GM13977 (cell line): ENCODE results near the gene CCDC51.

Experiments used
- DNase-seq: peaks from one replicate; pipeline ENCODE4 v3.0.0; 2012; ENCODE audit warnings: low spot score
- in situ Hi-C: fragments of 300-500 bp; cut with MboI; formaldehyde crosslinking; loops from one replicate; pipeline ENCODE4 v1.12.0; 2022; ENCODE audit warnings: low sequenced_read_pairs, low pct_unique_long_range_greater_than_20kb, mixed read lengths, inconsistent platforms; ENCODE audit not compliant: unreplicated experiment
- TF ChIP-seq, protein P1 (sequence below): IDR thresholded peaks from 2 replicates; pipeline ENCODE4 v1.5.1; 2012; ENCODE audit warnings: mild to moderate bottlenecking, control low read depth; ENCODE audit not compliant: insufficient read depth; ENCODE audit errors: extremely low read depth, missing control alignments

The CCDC51 gene

GRCh38 chr3:48434591-48435222 is 5.2 kb downstream of the CCDC51 start:
- in situ Hi-C loops: loop anchor here (10.0 kb wide), 1 partner anchor 240 kb away; no protein-coding TSS in a partner anchor
- no peak for DNase-seq
- TF ChIP-seq, protein P1, sequence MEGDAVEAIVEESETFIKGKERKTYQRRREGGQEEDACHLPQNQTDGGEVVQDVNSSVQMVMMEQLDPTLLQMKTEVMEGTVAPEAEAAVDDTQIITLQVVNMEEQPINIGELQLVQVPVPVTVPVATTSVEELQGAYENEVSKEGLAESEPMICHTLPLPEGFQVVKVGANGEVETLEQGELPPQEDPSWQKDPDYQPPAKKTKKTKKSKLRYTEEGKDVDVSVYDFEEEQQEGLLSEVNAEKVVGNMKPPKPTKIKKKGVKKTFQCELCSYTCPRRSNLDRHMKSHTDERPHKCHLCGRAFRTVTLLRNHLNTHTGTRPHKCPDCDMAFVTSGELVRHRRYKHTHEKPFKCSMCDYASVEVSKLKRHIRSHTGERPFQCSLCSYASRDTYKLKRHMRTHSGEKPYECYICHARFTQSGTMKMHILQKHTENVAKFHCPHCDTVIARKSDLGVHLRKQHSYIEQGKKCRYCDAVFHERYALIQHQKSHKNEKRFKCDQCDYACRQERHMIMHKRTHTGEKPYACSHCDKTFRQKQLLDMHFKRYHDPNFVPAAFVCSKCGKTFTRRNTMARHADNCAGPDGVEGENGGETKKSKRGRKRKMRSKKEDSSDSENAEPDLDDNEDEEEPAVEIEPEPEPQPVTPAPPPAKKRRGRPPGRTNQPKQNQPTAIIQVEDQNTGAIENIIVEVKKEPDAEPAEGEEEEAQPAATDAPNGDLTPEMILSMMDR: no peak

- no peak for DNase-seq
- in situ Hi-C loops: loop anchor here (10.0 kb wide), 1 partner anchor 239 kb away; no protein-coding TSS in a partner anchor
- TF ChIP-seq, protein P1: no peak
Observed at GRCh38 chr3:48433472-48434118, 6.3 kb downstream of the CCDC51 start.

DNA sequence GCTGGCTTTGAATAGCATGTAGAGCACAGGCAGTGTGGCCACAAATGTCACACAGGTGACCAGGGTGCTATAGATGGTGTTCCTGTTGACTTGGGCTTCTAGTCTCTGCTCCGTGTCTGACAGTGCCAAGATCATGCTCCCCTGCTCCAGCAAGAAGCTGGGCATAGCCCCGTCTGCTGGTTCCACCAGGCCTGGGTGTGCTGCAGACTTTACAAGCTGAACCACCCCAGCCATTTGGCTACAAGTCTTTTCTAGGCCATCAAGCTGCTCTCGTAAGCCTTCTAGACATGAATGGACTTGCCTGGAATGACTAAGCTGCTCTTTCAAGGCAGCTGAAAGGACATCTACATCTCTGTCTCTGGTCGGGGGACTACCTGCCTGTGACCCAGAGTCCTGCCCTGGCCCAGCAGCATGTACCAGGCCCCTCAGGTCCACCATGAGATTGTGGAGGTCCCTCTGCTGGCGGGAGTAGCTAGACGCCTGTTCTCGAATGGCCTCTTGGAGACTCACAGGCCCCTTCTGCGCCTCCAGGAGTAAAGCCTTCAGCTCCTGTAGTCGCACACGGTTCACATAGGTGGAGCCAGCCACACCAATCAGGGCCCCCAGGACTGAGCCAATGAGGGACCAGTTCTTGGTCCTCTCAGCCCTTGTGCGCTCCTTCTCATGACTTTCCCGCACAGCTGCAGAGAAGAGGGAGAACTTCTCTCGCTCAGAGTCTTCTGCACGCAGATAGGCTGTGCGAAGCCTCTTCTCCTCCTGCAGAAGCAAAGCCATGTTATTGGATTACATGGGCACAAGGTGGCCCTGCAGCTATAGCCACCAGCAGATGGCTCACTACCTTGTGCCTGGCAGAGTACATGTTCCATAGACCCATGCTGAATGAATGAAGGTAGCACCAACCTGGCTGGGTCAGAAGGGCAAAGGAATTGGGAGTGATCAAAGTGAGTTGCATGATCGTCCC is 7.2 kb downstream of the CCDC51 start:
- DNase-seq: no peak
- TF ChIP-seq, protein P1: peak; percentile 39
- in situ Hi-C loops: loop anchor here (10.0 kb wide), 1 partner anchor 238 kb away; no protein-coding TSS in a partner anchor

DNA sequence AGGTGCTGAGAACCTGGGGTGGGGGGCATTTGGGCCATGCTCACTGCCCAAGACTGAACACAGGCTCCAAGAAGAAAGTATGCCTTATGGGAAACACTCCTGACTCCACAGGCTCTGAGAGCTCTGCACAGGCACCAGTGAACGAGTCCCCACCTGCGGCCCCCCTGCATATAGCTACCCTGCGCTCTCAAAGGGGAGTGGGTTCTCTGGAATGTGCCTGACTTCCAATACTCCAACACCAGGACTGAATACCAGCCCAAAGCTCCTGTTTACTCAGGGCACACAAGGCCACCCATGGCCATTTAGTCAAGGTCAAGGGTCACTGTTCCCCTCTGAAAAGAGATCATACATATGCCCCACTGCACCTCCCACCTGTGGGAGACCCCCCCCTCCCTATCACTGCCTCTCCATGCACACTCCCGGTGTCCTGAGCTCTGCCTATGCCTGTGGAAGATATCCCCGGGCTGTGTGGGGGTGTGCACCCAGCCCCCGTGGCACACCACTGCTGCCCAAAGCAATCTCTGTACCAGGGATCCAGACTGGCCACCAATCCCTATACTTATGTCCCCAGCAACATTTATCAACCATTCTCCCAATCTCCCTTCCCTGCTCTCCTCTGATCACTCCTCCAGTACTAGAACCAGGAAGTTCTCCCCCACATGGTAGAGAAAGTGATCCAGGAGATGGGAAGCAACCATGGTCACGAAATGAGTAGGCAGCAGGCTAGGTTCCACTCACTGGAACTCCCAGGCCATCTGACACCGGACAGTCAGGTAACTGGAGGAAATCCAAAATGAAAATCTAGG is 8.5 kb downstream of the CCDC51 start:
- TF ChIP-seq, protein P1: no peak
- in situ Hi-C loops: loop anchor here (10.0 kb wide), 1 partner anchor 237 kb away; no protein-coding TSS in a partner anchor
- DNase-seq: no peak

DNA sequence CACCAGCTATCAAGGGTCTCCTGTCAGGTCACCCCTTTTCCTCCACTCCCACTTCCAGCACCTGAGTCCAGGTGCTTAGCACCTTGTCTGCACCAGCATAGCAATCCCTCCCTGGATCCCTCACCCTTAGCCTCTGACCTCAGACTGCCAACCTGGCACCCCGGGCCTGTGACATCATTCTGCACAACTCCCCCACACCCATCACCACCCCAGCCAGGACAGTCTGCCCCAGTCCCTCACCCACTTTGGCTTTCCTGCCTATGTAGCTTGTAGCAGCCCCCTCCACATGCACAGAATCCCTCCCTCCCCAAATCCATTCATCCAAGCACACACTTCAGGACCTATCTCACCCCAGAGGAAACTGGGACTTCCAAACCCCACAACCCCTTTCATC is 9.2 kb downstream of the CCDC51 start:
- no peak for DNase-seq
- in situ Hi-C loops: loop anchor here (10.0 kb wide), 1 partner anchor 236 kb away; no protein-coding TSS in a partner anchor
- TF ChIP-seq, protein P1: no peak
